IPS-18c (cell line): ENCODE results near the gene EPS8L1.

ENCODE experiments used
- H3K4me3 ChIP-seq: 2 replicates; pipeline ENCODE4 v1.7.0; 2013; ENCODE audit warnings: low read depth, mild to moderate bottlenecking, low read length, moderate library complexity; ENCODE audit not compliant: insufficient read depth
- H3K9me3 ChIP-seq: one replicate; pipeline ENCODE4 v1.6.1; 2013; ENCODE audit warnings: mild to moderate bottlenecking, low read length, moderate library complexity; ENCODE audit not compliant: control insufficient read depth, insufficient read depth

Gene EPS8L1

DNA sequence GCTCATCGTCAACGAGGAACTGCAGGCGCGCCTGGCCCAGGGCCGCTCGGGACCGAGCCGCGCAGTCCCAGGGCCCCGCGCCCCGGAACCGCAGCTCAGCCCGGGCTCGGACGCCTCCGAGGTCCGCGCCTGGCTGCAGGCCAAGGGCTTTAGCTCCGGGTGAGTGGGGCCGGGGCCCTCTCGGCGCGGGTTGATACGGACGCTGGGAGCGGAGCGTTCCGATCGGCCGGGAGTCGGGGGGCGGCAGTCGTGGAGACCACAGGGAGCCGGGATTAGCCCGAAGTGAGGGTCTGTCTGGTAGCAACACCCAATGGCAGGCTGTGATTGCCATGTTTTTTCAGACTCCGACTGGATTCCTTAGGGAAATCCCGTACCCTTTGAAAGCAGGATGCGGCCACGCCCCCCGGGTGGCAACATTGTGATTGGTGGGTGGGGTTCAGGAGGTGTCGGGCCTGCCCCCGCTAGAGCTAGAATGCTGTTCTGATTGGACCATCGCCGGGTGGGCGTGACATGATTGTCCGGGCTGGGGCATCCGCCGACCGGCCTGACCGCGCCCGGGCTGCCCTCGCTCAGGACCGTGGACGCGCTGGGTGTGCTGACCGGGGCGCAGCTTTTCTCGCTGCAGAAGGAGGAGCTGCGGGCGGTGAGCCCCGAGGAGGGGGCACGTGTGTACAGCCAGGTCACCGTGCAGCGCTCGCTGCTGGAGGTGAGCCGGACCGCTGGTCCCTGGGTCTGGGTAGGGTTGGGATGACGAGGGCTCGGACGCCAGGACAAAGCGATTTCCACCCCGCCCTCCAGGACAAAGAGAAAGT, 11.3 kb downstream of the EPS8L1 start:
- Histone ChIP-seq H3K9me3 (peaks cover 2% of the 10 kb centered on the region), H3K4me3 (peak overlapping the region; percentile 64)

DNA sequence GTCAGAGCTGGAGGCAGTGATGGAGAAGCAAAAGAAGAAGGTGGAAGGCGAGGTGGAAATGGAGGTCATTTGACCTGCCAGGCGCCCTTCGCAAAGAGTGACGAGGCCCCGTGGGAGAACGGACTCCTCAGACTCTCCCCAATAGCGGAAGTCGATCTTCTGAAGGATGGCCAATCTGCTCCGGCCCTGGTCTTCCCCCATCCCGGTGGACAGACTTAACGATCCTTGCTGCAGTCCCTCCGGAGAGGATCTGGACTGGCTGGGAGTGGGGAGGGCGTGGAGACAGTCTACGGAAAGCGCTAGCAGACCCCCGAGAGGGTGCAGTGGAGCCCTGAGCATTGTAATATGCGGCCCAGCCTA, 11.9 kb downstream of the EPS8L1 start:
- Histone ChIP-seq H3K4me3 (peak overlapping the region; percentile 64), H3K9me3 (peaks cover 2% of the 10 kb centered on the region)

DNA sequence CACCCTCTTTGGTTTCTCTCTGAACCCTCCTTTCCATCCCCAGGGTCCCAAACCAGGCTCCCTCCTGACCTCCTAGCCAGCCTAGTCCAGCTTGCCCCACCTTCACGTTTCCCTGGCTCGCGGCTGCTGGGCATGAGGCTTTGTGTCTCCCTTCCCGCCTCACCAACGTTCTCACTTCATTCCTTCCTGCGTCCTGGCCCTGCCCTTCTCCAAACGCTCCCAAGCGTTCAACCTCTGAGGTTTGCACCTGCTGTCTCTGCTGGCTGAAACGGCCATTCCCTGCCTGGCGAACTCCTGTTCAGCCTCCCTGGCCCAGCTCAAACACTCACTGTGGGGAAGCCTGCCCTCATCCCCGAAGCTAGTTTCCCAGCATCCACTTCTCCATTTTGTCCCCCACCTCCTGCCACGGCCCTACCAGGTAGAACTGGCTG, 12.4 kb downstream of the EPS8L1 start:
- Histone ChIP-seq H3K4me3 (0 out of 2 replicates have a peak overlapping the region, but pooled peaks have one; percentile 64), H3K9me3 (peaks cover 2% of the 10 kb centered on the region)

DNA sequence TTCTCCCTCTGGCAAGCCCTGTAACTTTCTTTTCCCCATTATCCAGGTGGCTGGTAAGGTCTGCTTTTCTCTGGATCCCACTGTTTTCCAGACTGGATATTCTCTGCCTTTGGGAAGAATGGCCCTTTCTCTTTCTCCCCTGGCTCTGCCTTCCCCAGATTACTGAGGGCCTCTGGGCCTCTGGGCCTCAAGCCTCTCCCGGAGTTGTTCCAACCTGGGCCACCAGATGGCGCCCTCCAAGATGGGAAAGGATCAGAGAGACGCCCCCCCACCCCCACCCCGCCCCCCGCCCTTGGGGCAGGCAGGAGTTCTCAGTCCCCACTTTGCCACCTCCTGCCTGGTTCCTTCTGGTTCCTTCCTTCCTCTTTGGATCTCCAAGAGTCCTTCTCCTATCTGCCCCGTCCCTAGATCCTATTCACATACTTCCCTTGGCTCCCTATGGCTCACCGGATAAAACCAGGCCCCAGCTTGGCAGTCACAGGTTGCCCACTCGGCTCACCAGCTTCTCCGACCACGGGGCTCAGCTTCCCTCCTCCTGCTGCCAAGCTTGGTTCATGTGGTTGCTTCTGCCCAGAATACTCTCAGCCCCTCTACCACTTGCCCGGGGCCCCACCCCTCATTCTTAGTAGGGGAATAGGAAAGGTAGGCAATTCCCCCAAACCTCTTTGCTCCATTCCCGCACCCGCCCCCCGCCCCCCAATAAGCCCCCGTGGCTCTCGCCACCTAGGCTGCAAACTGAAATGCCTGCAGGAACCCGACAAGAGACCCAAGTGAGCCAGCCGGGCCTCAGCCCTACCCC, 13.1 kb downstream of the EPS8L1 start:
- Histone ChIP-seq H3K9me3 (no peaks in the 10 kb centered on the region), H3K4me3 (no peak overlapping the region)

DNA sequence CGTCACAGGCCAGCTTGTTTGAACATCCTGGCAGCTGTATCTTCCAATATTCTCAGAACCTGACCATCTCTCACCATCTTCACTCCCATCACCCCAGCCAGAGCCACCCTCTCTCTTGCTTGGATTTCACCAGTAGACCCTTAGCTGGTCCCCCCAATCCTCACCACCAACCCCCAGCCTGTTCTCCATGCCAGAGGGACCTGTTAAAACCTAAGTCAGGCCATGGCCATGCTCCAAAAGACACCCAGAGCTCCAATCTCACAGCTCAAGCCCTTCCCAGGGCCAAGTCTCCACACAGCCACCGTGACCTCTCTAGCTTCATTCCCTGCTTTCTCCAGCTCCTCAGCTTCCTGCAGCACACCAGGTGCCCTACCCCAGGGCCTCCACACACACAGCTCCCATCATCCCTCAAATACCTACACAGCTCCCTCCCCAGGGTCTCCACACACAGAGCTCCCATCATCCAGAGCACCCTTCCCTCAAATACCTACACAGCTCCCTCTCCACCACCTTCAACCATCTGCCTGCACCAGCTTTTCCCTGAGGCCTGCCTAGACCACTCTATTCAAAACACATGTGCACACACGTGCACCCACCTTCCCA, 13.8 kb downstream of the EPS8L1 start:
- Histone ChIP-seq H3K9me3 (no peaks in the 10 kb centered on the region), H3K4me3 (no peak overlapping the region)

DNA sequence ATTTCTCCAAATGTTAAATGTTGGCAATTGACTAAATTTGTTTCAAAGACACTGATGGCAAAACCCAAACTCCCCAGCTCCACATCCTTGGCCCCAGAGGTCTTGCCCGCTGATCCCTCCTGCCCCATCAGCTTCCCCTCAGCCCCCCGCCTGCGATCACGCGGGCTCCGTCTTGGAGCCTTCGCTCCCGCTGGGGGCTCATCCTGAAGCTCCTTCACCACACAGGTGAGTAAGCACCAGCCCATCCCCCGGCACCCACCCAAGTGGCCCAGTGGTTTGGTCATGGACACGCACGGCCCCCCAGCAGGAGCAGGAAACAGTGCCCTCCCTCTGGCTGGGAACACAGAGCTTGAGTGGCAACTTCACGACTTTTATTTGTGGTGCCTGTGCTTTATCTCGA, 14.9 kb downstream of the EPS8L1 start:
- Histone ChIP-seq H3K4me3 (no peak overlapping the region), H3K9me3 (no peaks in the 10 kb centered on the region)

DNA sequence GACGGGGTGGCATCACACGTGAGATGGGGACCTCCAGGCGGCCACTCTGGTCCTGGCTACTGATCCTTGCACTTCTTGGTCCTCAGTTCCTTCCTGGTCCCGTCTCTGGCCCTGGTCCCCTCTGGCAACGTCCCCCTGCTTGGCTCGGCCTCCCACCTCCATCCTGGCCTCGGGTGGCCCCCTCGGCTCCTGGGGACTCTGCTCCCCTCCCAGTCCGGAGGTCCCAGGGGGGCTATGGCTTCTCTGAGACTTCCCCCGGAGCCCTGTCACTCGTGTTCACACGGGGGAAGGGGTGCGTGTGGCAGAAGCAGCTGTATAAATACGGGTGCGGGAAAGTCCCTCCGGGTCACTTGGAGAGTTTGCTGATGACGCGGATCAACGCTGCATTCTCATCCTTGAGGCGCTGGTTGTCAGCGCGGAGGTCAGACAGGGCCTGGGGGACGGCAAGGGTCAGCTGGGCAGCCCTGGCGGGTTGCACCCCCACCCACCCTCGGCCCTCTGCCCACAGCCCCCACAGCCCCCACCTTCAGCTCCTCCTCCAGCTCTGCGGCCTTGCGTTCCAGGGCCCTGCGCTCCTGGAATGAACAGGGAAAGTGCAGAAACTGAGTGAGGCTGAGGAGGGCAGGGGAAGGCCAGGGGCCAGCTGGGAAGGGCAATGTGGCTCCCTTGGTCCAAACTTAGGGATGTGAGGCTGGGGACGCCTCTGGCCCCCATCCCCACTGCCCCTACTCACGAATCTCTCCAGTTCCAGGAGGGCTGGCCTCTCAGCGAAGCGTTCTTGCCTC, 15.6 kb downstream of the EPS8L1 start:
- Histone ChIP-seq H3K9me3 (no peaks in the 10 kb centered on the region), H3K4me3 (0 out of 2 replicates have a peak overlapping the region, but pooled peaks have one; percentile 63)

DNA sequence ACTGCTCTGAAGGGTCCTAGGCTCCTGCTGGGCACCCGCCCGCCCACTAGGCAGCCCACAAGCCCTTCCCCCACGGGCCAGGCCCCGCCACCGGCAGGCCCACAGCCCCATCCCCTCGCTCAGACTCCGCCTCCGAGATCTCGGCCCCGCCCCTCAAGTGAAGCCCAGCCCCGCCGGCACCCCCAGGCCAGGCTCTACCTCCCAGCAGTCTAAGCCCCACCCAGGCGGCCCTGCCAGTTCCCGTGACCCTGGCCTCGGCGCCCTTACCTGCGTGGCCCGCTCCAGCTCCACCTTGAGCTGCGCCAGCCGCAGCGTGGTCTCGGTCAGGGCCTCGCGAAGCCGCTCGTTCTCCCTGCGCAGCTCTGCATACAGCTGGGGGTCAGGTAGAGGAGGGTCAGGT, 16.3 kb downstream of the EPS8L1 start:
- Histone ChIP-seq H3K9me3 (no peaks in the 10 kb centered on the region), H3K4me3 (peak overlapping the region; percentile 63)

DNA sequence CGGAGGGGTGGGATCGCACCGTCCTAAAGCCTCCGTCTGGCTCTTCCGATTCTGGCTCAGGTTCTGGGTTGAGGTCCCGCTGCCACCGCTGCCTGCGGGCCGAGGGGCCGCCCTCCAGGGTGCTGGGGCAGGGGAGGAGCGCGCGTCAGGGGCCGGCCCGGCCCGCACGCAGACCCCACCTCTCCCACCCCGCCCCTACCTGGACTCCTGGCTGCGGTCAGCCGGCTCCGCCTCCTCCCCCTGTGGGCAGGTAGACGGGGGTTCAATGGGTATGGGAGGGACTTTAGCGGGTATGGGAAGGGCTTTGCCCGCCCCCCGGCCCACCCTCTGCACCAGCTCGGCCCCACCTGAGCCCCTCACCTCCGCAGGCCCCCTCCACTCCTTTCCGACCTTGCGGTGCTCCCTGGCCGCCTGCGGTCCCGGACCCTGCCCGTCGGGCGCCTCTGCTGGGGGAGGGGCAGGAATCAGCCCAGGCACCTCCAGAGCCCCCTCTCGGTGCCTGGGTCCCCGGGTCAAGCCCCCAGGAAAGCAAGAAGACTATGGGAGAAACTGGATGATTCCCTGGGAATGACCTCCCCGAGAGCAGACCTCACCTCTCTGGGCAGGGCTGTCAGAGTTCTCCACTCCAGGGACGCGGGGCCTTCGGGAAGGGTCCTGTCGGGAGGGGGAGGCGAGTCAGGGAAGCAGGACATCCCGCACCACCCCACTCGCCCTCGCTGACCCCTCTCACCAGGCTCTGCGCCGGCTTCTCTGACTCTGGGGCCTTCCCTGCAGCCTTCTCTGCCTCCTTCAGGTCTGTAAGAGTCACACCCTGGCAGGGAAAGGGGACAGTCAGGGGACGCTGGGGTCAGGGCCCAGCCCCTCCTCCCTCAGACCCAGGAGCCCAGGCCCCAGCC, 17.0 kb downstream of the EPS8L1 start:
- Histone ChIP-seq H3K9me3 (no peaks in the 10 kb centered on the region), H3K4me3 (peak overlapping the region; percentile 63; the same call in 1 of the 2 replicates)

DNA sequence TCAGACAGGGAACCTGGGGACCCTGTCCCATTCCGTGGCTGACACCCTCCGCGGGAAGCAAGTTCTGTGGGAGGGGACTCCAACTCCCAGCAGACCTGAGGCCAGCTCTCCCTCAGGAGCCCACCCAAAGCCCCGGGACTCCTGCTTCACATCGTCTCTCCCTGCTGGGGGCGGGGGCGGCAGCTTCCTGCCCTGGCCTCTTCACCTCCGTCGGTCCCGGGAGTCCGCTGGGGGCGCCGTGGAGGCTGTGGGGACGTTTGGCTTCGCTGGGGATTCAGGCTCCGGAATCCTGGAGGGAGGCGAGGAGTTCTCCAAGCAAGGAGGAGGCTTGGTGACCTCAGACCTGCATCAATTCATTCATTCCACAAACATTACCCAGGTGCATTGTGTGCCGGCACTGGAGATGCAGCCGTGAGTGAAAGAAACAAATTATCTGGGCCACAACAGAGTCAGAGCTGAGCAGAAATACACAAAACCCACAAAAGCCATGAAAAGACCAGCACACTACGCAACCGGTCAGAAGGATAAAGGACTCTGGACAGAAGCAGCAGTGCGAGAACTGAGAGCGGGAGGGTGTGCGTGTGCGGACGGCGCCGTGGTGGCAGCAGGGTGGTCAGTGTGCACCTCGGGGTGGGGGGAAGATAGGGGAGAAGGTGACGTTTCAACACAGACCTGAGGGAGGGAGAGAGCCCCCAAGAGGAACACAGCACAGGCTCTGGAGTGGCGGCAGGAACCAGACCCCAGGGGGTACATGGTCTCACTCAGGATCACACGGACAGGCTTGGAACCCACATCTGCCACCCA, 19.0 kb downstream of the EPS8L1 start:
- no peaks in the 10 kb centered on the region for H3K9me3 ChIP-seq
- H3K4me3 ChIP-seq, result peak overlapping the region; percentile 28; the same call in 1 of the 2 replicates

DNA sequence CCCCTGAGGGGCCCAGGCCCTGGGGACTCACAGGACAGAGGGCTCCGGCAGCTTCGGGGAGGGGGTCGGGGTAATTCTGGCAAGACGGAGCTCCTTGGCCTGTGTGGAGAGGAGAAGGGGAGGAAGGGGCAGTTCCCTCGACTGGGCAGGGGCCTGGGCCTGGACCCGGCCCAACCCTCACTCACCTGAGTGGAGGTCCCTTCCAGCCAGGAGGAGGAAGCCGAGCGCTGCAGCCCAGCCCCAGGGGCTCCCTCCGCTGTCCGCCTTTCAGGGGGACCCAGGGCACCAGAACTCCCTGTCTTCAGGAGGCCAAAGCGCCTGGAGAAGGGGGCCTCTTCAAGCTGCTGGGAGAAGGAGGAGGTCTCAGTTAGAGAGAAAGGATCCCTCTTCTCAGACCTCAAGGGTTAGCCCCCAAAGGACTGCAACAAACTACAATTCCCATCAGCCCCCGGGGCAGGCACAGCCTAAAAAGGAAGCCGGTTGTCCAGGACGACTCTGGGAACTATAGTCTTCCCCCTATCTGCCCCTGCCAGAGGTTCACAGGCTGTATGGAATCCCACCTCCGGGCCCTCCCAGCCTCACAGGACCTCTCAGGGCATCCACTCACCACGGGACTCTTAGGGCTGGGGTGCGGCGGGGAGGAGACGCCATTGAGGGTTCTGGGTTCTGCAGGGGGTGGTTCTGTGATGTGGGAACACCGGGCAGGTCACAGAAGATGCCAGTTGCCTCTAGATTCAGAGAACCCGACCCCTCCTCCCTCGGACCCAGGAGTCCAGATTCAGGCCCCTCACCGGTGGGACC, 19.8 kb downstream of the EPS8L1 start:
- Histone ChIP-seq H3K4me3 (no peak overlapping the region), H3K9me3 (no peaks in the 10 kb centered on the region)

DNA sequence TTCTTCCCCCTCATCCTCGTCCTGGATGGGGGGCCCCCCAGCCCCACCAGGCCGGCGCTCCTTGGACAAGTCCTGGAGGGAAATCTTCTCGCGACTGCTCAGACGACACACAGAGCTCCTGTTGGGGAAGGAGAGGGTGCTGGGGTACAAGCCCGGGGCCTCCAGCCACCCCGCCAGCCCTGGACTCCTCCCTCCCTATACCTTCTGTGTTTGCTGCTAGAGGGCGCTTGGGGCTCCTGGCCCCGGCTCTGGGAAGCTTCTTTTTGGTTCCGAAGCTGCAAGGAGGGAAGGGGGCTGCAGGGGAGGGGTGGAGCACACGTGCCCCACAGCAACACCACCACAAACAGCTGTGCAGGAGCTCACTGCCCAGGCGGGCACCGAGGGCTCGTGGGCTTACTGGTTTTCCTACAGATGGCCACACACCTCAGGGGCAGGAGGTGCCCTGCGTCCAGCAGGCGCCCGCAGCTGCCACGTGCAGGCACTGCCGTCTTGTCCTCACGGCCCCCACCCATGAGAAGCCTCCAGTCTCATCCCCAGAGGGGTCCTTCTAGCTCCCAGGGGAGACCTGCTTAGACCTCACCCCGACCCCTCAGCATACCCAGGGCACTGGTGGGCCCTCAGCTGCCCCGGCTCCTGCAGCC, 20.5 kb downstream of the EPS8L1 start:
- no peak overlapping the region for H3K4me3 ChIP-seq
- no peaks in the 10 kb centered on the region for H3K9me3 ChIP-seq

DNA sequence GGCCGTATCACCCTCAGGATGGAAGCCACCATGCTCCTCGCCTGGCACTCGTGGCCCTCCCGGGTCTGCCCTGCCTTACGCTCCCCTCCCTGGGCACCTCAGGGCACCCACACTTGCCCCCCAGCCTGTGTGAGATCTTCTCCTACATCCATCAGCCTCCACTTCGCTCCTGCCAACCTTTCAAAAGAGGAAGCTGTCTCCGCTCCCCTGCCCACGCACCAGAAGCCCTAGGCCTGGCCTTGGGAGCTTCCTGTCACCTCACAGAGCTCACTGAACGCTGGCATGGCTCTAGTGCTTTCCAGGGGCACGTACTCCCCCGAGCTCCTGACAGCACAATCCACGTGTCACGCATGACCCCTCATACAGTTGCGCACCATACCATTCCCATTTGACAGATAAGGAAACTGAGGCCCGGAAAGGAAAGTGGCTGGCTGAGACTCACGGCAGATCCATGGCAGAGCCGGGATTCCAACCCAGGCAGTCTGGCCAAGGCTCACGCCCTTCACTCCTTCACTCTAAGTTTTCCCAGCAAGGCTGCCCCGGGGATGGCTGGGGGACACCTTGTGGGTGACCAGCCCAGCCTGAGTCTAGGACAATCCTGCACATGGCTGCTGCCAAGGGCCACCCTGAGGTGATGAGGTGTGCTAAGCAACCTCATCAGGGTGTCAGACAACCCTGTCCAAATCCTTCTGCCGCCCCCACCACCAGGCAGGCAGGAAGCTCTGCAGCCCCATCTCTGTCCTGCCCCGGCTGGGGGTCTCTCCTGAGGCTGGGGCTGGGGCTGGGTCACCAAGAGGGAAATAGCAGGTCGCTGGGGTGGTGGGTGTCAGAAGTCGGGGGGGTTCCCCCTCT, 22.4 kb downstream of the EPS8L1 start:
- Histone ChIP-seq H3K4me3 (no peak overlapping the region), H3K9me3 (no peaks in the 10 kb centered on the region)
